DOHH2 (cell line): ENCODE measurements around the gene NAA38.

ENCODE experiments used
- EZH2phosphoT487 ChIP-seq: fragments of 200-600 bp; sonication (generic); IDR thresholded peaks from 2 replicates; pipeline ENCODE4 v1.6.1; 2017; ENCODE audit warnings: borderline replicate concordance, mild to moderate bottlenecking, antibody characterized with exemption, low read length, moderate library complexity, mixed read lengths
- TF ChIP-seq, protein P1 (sequence below): fragments of 200-600 bp; sonication (generic); IDR thresholded peaks from one replicate; pipeline ENCODE4 v1.5.1; 2014; ENCODE audit warnings: antibody characterized with exemption, mild to moderate bottlenecking, low read depth, low read length; ENCODE audit not compliant: poor library complexity, severe bottlenecking

DNA sequence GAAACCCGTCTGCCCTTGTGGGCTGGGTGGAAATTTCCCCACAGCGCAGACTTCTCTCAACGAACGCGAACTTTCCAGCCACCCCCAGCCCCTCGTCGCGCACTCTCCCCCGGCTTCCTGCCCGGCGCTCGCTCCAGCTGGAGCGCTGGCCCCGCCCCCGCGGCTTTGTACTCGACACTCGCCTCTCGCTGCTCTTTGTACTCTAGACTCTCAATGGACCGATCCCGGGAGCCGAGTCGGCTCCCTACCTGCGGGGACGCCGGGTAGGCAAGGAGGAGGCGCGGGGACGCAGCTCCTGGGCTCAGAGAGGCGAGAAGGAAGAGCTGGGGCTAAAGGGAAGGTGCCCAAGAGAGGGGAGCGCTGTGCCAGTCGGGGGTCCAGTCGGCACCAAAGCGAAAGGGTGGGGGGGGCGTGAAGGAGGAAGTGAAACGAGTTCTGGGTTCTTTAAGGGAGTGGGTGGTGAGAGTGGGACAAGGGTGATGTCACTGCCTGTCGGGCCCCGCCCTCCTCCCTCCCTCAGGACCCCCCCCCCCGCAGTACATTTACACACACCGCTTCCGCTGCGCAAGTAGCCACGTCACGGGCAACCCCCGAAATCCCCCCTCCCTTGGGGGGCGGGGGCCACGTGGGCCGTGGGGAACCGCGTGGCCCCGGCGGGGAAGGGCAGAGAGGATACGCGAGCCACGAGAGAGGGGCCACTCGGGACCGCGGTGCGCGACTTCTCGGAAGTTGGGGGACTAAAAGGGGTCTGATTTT, 13.6 kb downstream of the NAA38 start:
- TF ChIP-seq, protein P1, sequence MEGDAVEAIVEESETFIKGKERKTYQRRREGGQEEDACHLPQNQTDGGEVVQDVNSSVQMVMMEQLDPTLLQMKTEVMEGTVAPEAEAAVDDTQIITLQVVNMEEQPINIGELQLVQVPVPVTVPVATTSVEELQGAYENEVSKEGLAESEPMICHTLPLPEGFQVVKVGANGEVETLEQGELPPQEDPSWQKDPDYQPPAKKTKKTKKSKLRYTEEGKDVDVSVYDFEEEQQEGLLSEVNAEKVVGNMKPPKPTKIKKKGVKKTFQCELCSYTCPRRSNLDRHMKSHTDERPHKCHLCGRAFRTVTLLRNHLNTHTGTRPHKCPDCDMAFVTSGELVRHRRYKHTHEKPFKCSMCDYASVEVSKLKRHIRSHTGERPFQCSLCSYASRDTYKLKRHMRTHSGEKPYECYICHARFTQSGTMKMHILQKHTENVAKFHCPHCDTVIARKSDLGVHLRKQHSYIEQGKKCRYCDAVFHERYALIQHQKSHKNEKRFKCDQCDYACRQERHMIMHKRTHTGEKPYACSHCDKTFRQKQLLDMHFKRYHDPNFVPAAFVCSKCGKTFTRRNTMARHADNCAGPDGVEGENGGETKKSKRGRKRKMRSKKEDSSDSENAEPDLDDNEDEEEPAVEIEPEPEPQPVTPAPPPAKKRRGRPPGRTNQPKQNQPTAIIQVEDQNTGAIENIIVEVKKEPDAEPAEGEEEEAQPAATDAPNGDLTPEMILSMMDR, result no peak
- TF ChIP-seq EZH2phosphoT487, result no peak
